GM19467 (cell line): ENCODE data around the gene PACRG.

ENCODE experiments used
- ATAC-seq: cut with Tn5 transposase; IDR thresholded peaks from one replicate; pipeline ENCODE4 v1.9.1; 2021; ENCODE audit warnings: mild to moderate bottlenecking, moderate library complexity; ENCODE audit not compliant: unreplicated experiment

PACRG gene

GRCh38 chr6:162921510-162922040 is 193.8 kb downstream of the PACRG start:
- ATAC-seq, result no peak

- ATAC-seq, result no peak
These were observed 194.9 kb downstream of the PACRG start for GRCh38 chr6:162922563-162923166.

- no peak for ATAC-seq
These were observed 207.1 kb downstream of the PACRG start for GRCh38 chr6:162934844-162935243.

GRCh38 chr6:162940426-162940825 is 212.7 kb downstream of the PACRG start:
- ATAC-seq, result no peak

GRCh38 chr6:162941128-162941527 is 213.4 kb downstream of the PACRG start:
- no peak for ATAC-seq

- no peak for ATAC-seq
These were observed 215.1 kb downstream of the PACRG start for GRCh38 chr6:162942866-162943265.

GRCh38 chr6:162943369-162943768 is 215.6 kb downstream of the PACRG start:
- ATAC-seq, result no peak

GRCh38 chr6:162951164-162951743 is 223.5 kb downstream of the PACRG start:
- no peak for ATAC-seq

GRCh38 chr6:162952423-162952822 is 224.6 kb downstream of the PACRG start:
- ATAC-seq, result no peak

- no peak for ATAC-seq
These were observed 229.3 kb downstream of the PACRG start for GRCh38 chr6:162957062-162957461.

- ATAC-seq, result no peak
These were observed 233.1 kb downstream of the PACRG start for GRCh38 chr6:162960679-162961457.

GRCh38 chr6:162962093-162962492 is 234.3 kb downstream of the PACRG start:
- ATAC-seq, result no peak

GRCh38 chr6:162963861-162964260 is 236.1 kb downstream of the PACRG start:
- ATAC-seq, result no peak

GRCh38 chr6:162964488-162965140 is 236.8 kb downstream of the PACRG start:
- no peak for ATAC-seq

GRCh38 chr6:162965366-162965765 is 237.6 kb downstream of the PACRG start:
- ATAC-seq, result no peak

GRCh38 chr6:162970246-162970645 is 242.5 kb downstream of the PACRG start:
- no peak for ATAC-seq

GRCh38 chr6:162971356-162971755 is 243.6 kb downstream of the PACRG start:
- no peak for ATAC-seq

- no peak for ATAC-seq
These were observed 245.5 kb downstream of the PACRG start for GRCh38 chr6:162973151-162973872.

- no peak for ATAC-seq
These were observed 246.2 kb downstream of the PACRG start for GRCh38 chr6:162973980-162974379.

- ATAC-seq, result no peak
These were observed 246.9 kb downstream of the PACRG start for GRCh38 chr6:162974685-162975084.

- no peak for ATAC-seq
These were observed 248.4 kb downstream of the PACRG start for GRCh38 chr6:162976141-162976540.
